Measurements from ENCODE around the gene ZWINT. TPM values are rescaled to one million over a fixed set of nuclear protein-coding genes. Genes with fewer than 3 reads are reported as not detected.
A peak's percentile ranks its signal among the peaks of the same experiment; 100 is the strongest.

ZWINT gene, protein sequence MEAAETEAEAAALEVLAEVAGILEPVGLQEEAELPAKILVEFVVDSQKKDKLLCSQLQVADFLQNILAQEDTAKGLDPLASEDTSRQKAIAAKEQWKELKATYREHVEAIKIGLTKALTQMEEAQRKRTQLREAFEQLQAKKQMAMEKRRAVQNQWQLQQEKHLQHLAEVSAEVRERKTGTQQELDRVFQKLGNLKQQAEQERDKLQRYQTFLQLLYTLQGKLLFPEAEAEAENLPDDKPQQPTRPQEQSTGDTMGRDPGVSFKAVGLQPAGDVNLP
- 177 and 219 TPM in 2 replicates for total RNA-seq (2014; rRNA removed; shearing (Covaris generic))

DNA sequence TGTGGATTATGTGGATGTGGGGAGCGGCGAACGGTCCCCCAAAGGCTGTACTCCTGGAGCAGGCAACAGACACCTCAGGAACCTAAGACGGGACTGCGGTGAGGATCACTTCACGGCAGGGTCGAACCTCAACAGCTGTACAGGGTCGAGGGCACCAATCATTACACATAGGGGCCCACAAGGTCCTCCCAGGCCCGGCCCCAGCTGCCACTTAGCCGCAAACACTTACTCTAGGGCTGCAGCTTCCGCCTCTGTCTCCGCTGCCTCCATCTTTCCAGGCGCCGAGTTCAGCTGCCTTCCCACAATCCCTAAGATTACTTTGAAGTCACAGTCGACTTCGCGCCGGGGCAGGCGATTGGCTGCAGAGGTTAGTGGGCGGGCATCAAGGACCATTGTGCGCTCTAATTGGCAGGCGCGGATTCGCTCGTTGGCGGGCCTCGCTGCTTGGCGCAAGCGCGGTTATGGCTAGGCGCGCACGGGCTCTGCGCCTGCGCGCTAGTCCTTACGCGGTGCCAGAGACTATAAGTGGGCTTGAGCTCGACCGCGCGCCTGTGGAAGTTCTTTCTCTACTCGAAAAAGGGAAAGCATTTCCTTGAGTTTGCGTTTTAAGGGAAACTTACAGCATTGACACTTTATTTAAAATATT is at the start of gene ZWINT:
TSS of gene ZWINT (minus strand) at position 293 of the 646 bp plus-strand sequence. CDS start at position 270, 23 bp downstream.
- peaks cover 36% of the 10 kb centered on the region for H3K36me3 ChIP-seq
- H3K4me1 ChIP-seq (replicated peaks), result peaks cover 9% of the 10 kb centered on the region
- peak; percentile 91 to 97 for DNase-seq (ENCODE audit: low read depth in 1 of 2, low spot score in 2 of 2)
- H3K9me3 ChIP-seq (replicated peaks), result no peaks in the 10 kb centered on the region
- H3K27me3 ChIP-seq (replicated peaks), result no peaks in the 10 kb centered on the region
- H3K4me3 ChIP-seq, result peak within 1 kb of the TSS; percentile 62
- H3K27ac ChIP-seq, result peak within 1 kb of the TSS; percentile 58

DNA sequence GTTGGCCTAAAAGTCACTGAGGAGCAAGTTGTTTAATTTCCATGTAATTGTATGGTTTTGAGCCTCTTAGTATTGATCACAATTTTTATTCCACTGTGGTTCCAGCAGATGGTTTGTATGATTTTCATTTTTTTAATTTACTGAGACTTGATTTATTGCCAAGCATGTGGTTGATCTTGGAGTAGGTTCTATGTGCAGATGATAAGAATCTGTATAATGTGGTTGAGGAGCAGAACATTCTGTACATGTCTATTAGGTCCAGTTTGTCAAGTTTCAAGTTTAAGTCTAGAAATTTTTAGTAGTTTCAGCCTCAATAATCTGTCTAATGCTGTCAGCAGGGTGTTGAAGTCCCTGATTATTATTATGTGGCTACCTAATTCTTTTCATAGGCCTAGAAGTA is 22.7 kb upstream of the ZWINT start:
- no peak for DNase-seq (ENCODE audit: low read depth in 1 of 2, low spot score in 2 of 2)
- Histone ChIP-seq H3K27ac (no peak overlapping the region), H3K27me3 (replicated peaks) (no peaks in the 10 kb centered on the region), H3K9me3 (replicated peaks) (no peaks in the 10 kb centered on the region), H3K36me3 (no peaks in the 10 kb centered on the region), H3K4me1 (replicated peaks) (no peaks in the 10 kb centered on the region), H3K4me3 (no peak overlapping the region)

DNA sequence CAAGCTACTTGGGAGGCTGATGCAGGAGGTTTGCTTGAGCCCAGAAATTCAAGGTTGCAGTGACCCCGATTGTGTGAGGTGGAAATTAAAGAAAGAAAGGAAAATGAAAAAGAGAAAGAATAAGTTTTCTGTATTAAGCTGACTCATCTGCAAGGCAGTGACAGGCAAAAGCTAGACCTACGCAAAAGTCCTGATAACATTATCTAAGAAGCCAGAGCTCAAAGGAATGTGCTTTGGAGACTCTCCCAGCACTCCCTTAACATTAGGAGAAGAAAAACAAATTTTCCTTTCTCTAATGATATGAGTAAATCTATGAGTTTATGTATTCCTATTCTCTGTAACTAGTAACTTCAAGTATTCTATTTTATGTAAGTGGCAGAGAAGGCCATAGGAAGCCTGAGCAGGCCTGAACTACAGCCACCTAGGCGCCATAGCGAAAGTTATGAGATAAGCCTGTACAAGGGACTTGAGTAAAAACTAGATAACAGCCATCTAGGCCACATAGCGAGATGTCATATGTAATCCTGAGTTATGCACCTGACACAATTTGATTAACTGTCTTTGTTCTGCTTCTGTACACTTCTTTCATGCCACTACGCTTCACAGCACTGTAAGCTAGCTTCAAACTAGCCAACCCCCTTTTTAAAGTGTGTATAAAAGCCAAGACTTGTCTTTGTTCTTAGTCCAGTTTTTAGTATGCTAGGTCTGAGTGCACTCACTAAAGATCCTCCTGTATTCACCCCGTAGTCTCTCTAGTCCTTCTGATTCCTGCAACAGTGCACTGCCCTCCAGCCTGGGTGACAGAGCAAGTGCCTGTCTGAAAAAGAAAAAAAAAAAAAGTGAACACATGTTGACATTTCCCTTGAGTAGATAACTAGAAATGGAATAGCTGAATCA is 9.4 kb upstream of the ZWINT start:
- peaks cover 10% of the 10 kb centered on the region for H3K9me3 ChIP-seq (replicated peaks)
- H3K36me3 ChIP-seq, result no peaks in the 10 kb centered on the region
- DNase-seq (ENCODE audit: low read depth in 1 of 2, low spot score in 2 of 2), result no peak
- H3K27me3 ChIP-seq (replicated peaks), result no peaks in the 10 kb centered on the region
- no peak overlapping the region for H3K4me3 ChIP-seq
- H3K4me1 ChIP-seq (replicated peaks), result no peaks in the 10 kb centered on the region
- H3K27ac ChIP-seq, result no peak overlapping the region

DNA sequence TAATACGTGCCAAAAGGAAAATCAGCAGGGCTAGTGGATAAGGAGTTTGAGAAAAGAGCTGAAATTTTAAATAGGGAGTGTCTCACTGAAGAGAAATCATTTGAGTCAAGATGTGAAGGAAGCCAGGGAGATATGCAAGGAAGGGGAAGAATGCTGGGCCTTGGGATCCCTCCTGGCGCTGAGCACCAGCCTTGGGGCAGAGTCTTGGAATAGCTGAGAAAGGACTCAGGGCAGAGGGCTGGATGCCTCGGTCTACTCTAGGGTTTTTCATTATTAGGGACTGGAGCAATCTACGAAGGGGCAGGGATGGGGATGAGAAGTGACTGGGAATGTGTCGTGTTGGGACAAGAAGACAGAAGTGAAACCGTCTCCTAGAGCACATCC is 484 bp downstream of the ZWINT start:
- Histone ChIP-seq H3K27me3 (replicated peaks) (no peaks in the 10 kb centered on the region), H3K4me3 (peak overlapping the region; percentile 62), H3K36me3 (peaks cover 38% of the 10 kb centered on the region), H3K4me1 (replicated peaks) (peaks cover 9% of the 10 kb centered on the region), H3K9me3 (replicated peaks) (no peaks in the 10 kb centered on the region), H3K27ac (peak overlapping the region; percentile 58)
- peak in 1 of 2 experiments; percentile 5 for DNase-seq (ENCODE audit: low read depth in 1 of 2, low spot score in 2 of 2)

DNA sequence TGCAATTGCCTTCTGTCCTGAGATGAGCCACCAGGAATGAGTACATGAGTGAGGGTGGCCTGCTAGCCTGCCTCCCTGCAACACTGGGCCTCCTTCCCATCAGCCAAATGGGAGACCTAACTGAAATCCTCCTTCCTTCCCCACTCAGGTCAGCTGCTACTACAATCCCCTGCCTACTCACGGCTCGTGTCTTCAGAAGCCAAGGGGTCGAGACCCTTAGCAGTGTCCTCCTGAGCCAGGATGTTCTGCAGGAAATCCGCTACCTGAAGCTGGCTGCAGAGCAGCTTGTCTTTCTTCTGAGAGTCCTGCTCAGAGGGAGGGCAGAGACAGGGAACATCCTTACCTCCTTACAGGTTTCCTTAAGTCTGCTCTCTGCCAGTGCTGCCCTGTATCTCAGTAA is 1.2 kb downstream of the ZWINT start:
- no peak for DNase-seq (ENCODE audit: low read depth in 1 of 2, low spot score in 2 of 2)
- Histone ChIP-seq H3K27ac (no peak overlapping the region), H3K4me1 (replicated peaks) (peaks cover 9% of the 10 kb centered on the region), H3K9me3 (replicated peaks) (no peaks in the 10 kb centered on the region), H3K36me3 (peaks cover 45% of the 10 kb centered on the region), H3K4me3 (peak overlapping the region; percentile 62), H3K27me3 (replicated peaks) (no peaks in the 10 kb centered on the region)

DNA sequence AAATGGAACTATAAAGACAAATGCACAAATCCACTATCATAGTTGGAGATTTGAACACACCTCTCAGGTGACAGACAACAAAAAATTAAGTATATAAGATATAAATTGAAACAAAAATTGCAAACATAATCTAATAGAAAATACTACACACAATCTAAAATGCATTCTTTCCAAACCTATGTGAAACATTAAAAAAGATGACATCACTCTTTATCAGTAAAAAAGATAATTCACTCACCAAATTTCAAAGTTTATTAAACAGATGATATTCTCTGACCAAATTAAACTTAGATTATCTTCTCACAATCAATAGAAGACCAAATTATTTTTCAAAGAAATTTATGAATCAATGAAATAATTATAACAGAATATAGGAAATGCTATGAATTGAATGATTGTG is 4.0 kb downstream of the ZWINT start:
- Histone ChIP-seq H3K4me1 (replicated peaks) (peaks cover 9% of the 10 kb centered on the region), H3K9me3 (replicated peaks) (no peaks in the 10 kb centered on the region), H3K27me3 (replicated peaks) (no peaks in the 10 kb centered on the region), H3K36me3 (peaks cover 58% of the 10 kb centered on the region), H3K4me3 (no peak overlapping the region), H3K27ac (no peak overlapping the region)
- DNase-seq (ENCODE audit: low read depth in 1 of 2, low spot score in 2 of 2), result no peak

DNA sequence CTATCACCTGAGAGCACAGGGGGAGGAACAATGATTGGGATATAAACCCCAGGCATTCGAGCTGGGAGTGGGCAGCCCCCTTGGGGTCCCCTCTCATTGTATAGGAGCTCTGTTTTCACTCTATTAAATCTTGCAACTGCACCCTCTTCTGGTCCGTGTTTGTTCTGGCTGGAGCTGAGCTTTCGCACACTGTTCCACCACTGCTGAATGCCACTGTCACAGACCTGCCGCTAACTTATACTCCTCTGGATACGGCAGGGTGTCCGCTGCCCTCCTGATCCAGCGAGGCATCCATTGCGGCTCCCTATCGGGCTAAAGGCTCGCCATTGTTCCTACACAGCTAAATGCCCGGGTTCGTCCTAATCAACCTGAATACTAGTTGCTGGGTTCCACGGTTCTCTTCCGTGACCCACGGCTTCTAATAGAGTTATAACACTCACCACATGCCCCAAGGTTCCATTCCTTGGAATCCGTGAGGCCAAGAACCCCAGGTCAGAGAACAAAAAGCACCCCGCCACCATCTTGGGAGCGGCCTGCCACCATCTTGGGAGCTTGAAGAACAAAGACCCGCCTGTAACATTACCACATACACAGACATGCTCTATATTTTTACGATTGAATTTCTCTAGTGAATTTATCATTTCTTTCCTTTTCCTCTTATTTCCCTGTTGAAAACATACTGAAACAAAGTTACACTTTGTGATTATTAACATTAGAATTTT is 9.0 kb downstream of the ZWINT start:
- Histone ChIP-seq H3K9me3 (replicated peaks) (no peaks in the 10 kb centered on the region), H3K27me3 (replicated peaks) (no peaks in the 10 kb centered on the region), H3K36me3 (peaks cover 22% of the 10 kb centered on the region), H3K4me3 (no peak overlapping the region), H3K27ac (no peak overlapping the region), H3K4me1 (replicated peaks) (peaks cover 5% of the 10 kb centered on the region; the same call in 1 of the 2 replicates)
- no peak for DNase-seq (ENCODE audit: low read depth in 1 of 2, low spot score in 2 of 2)

DNA sequence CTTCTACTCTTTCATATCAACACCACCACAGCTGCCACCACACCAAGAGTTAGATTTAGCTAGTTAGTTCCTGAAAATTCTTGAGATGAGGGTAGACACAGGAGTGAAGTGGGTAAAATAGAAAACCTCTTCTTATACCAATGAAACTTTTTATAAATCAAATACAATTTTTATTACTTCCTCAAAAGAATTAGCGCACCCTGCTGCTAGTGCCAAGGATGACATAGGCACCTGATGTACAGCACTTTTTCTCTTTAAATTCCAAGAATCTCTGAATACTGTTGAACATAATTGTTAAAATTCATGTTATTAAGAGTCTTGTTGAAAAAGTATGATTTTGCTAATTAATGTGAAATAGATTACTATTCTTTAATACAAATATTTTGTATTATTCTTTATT is 11.4 kb downstream of the ZWINT start:
- Histone ChIP-seq H3K9me3 (replicated peaks) (no peaks in the 10 kb centered on the region), H3K4me3 (no peak overlapping the region), H3K36me3 (peaks cover 13% of the 10 kb centered on the region; the same call in 1 of the 2 replicates), H3K27me3 (replicated peaks) (no peaks in the 10 kb centered on the region), H3K27ac (no peak overlapping the region), H3K4me1 (replicated peaks) (peaks cover 9% of the 10 kb centered on the region; the same call in 1 of the 2 replicates)
- no peak for DNase-seq (ENCODE audit: low read depth in 1 of 2, low spot score in 2 of 2)

DNA sequence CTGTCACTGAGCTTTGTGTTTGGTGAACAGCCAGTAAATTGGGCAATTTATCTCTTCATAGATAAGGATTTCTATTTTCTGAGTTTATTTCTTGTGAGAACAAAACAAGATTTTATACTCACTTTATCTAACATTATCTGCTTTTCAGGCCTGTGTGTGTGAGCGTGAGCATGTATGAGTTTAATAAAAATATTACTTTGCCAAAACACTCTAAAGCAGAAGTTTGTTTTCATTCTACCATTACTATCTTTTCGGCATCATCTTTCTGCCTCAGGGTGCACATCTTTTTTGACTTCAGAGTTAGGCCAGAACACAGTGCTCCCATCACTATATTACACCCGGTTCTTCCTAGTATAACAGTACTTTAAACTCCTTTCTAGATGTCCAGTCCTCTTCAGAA is 13.0 kb downstream of the ZWINT start:
- Histone ChIP-seq H3K4me3 (no peak overlapping the region), H3K36me3 (peaks cover 2% of the 10 kb centered on the region; the same call in 1 of the 2 replicates), H3K4me1 (replicated peaks) (peaks cover 9% of the 10 kb centered on the region; the same call in 1 of the 2 replicates), H3K9me3 (replicated peaks) (no peaks in the 10 kb centered on the region), H3K27ac (no peak overlapping the region), H3K27me3 (replicated peaks) (no peaks in the 10 kb centered on the region)
- no peak for DNase-seq (ENCODE audit: low read depth in 1 of 2, low spot score in 2 of 2)

DNA sequence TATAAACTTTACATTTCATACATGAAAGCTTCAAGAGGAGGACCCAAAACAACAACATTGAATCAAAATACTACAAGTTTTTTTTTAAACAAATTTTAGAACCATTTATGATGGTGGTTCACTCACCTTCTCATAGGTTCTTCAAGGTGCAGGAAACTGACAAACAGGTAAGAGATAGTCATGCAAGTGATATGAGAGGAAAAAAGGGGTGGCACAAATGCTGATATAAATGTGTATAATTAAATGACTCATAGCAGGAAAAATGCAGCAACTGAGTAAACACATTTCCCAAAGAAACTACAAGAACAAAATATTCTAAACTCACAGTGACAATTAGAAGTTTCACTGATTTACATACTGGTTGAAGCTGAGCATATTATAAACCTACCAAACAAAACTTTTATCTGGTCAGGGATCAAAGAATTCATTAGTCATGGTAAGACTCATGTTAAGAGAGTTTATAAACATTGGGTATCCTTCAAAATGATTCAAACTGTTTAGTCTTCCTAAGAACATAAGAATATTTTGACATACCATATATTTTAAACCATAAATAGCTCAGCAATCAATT is 14.1 kb downstream of the ZWINT start:
- no peaks in the 10 kb centered on the region for H3K36me3 ChIP-seq
- H3K4me3 ChIP-seq, result no peak overlapping the region
- H3K9me3 ChIP-seq (replicated peaks), result no peaks in the 10 kb centered on the region
- H3K4me1 ChIP-seq (replicated peaks), result peaks cover 9% of the 10 kb centered on the region; the same call in 1 of the 2 replicates
- peak in 1 of 2 experiments; percentile 7 for DNase-seq (ENCODE audit: low read depth in 1 of 2, low spot score in 2 of 2)
- H3K27me3 ChIP-seq (replicated peaks), result no peaks in the 10 kb centered on the region
- H3K27ac ChIP-seq, result no peak overlapping the region

DNA sequence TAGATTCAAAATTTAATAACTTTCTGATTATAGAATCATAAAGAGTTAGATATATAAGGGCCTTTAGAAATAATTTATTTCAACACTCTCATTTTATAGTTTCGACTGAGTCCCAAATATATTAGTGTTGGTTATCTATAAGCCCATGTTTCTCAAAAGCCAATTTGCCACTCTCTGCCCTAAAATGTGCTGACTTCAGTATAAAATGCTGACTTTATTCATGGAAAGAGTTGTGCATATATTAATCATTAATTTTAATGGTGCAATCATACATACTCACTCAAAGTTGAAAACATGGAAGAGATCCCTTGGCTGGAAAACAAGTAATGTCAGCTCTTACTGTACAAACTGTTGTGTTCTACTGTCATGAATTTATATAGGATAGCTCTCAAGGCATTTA is 19.4 kb downstream of the ZWINT start:
- Histone ChIP-seq H3K4me1 (replicated peaks) (no peaks in the 10 kb centered on the region), H3K9me3 (replicated peaks) (peaks cover 3% of the 10 kb centered on the region; the same call in 1 of the 2 replicates), H3K27ac (no peak overlapping the region), H3K4me3 (no peak overlapping the region), H3K27me3 (replicated peaks) (no peaks in the 10 kb centered on the region), H3K36me3 (no peaks in the 10 kb centered on the region)
- no peak for DNase-seq (ENCODE audit: low read depth in 1 of 2, low spot score in 2 of 2)

DNA sequence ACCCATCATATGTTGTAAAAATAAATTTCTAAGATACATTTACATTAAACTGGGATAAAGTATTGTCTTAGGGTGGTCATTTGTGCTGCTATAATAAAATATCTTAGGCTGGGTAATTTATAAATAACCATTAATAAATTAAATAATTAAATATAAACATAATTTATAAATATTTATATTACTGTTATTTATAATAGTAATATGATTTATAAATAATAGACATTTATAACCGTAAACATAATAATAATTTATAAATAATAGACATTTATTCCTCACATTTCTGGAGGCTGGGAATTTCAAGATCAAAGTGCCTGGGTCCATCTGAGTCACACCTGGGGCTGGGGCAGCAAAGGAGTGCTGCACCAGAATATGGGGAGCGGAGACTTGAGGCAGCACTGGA is 31.1 kb downstream of the ZWINT start:
- Histone ChIP-seq H3K27me3 (replicated peaks) (no peaks in the 10 kb centered on the region), H3K36me3 (no peaks in the 10 kb centered on the region), H3K9me3 (replicated peaks) (no peaks in the 10 kb centered on the region), H3K27ac (no peak overlapping the region), H3K4me3 (no peak overlapping the region), H3K4me1 (replicated peaks) (no peaks in the 10 kb centered on the region)
- DNase-seq (ENCODE audit: low read depth in 1 of 2, low spot score in 2 of 2), result no peak

DNA sequence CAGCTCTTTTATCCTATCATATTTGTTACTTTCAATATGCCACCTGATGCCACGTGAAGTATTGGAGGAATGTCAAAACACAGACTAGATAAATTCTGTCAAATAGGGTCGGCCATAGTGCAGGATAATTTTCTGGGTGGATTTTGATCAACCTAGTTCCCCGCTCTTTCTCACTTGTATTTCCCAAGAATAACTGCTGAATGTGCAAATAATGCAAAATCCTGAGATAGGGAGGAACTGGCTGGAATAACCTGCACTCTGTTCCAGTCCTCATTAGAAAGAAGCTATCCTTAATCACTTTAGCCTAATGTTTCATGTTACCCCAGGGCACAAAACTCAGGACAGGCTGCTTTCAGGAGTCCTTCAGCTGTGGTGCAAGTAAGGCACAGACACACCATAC is 33.9 kb downstream of the ZWINT start:
- no peaks in the 10 kb centered on the region for H3K36me3 ChIP-seq

More for the DNA sequence above, 33.9 kb downstream of the ZWINT start:
- no peak overlapping the region for H3K27ac ChIP-seq
- H3K27me3 ChIP-seq (replicated peaks), result no peaks in the 10 kb centered on the region
- no peak for DNase-seq (ENCODE audit: low read depth in 1 of 2, low spot score in 2 of 2)
- no peak overlapping the region for H3K4me3 ChIP-seq
- H3K9me3 ChIP-seq (replicated peaks), result no peaks in the 10 kb centered on the region
- H3K4me1 ChIP-seq (replicated peaks), result no peaks in the 10 kb centered on the region
